ENCODE measurements around the gene HNRNPA3.
"Not testable (repeated sequence)": the region's sequence is repeated elsewhere in the genome, so short reads cannot be mapped to it uniquely, and the experiment has no call there.

DNA sequence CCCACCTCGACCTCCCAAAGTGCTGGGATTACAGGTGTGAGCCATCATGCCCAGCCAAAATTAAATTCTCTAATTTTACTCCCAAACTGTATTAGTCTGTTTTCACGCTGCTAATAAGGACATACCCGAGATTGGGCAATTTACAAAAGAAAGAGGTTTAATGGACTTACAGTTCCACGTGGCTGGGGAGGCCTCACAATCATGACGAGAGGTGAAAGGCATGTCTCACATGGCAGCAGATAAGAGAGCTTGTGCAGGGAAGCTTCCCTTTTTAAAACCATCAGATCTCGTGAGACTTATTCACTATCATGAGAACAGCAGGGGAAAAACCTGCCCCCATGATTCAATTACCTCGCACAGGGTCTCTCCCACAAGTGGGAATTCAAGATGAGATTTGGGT lies 26.6 kb upstream of the HNRNPA3 start:
- TF ChIP-seq POLR2A (IDR thresholded peaks at IDR 0.05) = not testable (repeated sequence)
- TF ChIP-seq, protein P1, sequence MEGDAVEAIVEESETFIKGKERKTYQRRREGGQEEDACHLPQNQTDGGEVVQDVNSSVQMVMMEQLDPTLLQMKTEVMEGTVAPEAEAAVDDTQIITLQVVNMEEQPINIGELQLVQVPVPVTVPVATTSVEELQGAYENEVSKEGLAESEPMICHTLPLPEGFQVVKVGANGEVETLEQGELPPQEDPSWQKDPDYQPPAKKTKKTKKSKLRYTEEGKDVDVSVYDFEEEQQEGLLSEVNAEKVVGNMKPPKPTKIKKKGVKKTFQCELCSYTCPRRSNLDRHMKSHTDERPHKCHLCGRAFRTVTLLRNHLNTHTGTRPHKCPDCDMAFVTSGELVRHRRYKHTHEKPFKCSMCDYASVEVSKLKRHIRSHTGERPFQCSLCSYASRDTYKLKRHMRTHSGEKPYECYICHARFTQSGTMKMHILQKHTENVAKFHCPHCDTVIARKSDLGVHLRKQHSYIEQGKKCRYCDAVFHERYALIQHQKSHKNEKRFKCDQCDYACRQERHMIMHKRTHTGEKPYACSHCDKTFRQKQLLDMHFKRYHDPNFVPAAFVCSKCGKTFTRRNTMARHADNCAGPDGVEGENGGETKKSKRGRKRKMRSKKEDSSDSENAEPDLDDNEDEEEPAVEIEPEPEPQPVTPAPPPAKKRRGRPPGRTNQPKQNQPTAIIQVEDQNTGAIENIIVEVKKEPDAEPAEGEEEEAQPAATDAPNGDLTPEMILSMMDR (IDR thresholded peaks at IDR 0.05) = not testable (repeated sequence)

All from uterus (tissue), 2 donors.